ENCODE measurements around the gene TNNT1.

TNNT1 gene

GRCh38 chr19:55145232-55145631 is 3.8 kb downstream of the TNNT1 start:
- H3K4me1 Mint-ChIP-seq = peaks cover 10% of the 10 kb centered on the region
- peaks cover 99% of the 10 kb centered on the region for H3K27me3 Mint-ChIP-seq
- CTCF ChIA-PET = interaction anchor here (2.5 kb wide), 1 partner anchor 15 kb away, joined by 13 read pairs; no protein-coding TSS in a partner anchor
- DNase-seq = no peak
- H3K27ac Mint-ChIP-seq = no peak overlapping the region
- no peak overlapping the region for H3K4me3 Mint-ChIP-seq
- H3K36me3 Mint-ChIP-seq = no peaks in the 10 kb centered on the region
- H3K9me3 Mint-ChIP-seq = no peaks in the 10 kb centered on the region

DNA sequence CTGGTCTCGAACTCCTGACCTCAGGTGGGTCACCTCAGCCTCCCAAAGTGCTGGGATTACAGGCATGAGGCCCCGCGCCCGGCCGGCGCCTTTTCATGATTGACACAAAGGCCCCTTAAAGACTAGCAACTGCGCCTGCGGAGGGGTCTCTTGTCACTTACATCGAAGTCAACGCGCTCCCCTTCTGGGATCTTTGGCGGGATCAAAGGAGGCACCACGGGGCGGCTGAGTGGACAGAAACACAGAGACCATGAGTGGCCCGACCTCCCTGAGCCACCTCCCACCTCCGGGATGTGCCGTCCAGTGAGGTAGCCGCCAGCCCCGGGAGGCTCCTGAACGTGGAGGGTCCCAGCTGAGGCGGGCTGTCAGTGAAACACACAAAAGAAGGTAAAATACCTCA is 7.3 kb downstream of the TNNT1 start:
- Mint-ChIP-seq H3K27me3 (peaks cover 85% of the 10 kb centered on the region), H3K27ac (no peak overlapping the region), H3K4me3 (no peak overlapping the region), H3K36me3 (no peaks in the 10 kb centered on the region), H3K4me1 (peaks cover 10% of the 10 kb centered on the region), H3K9me3 (no peaks in the 10 kb centered on the region)
- CTCF ChIA-PET = interaction anchor here (0.7 to 3.0 kb wide), 17 partner anchors 14 to 491 kb away, joined by 3 to 27 read pairs (median 4); no protein-coding TSS in a partner anchor
- DNase-seq = no peak

GRCh38 chr19:55137915-55138314 is 11.1 kb downstream of the TNNT1 start:
- DNase-seq = no peak
- Mint-ChIP-seq H3K27me3 (peaks cover 81% of the 10 kb centered on the region), H3K27ac (peak overlapping the region; percentile 33), H3K36me3 (no peaks in the 10 kb centered on the region), H3K9me3 (no peaks in the 10 kb centered on the region), H3K4me3 (no peak overlapping the region), H3K4me1 (peaks cover 4% of the 10 kb centered on the region)
- CTCF ChIA-PET = interaction anchor here (1.2 kb wide), 1 partner anchor 48 kb away, joined by 3 read pairs; no protein-coding TSS in a partner anchor

GRCh38 chr19:55136399-55137102 is 12.5 kb downstream of the TNNT1 start:
- Mint-ChIP-seq H3K9me3 (no peaks in the 10 kb centered on the region), H3K27ac (no peak overlapping the region), H3K4me1 (peaks cover 4% of the 10 kb centered on the region), H3K36me3 (no peaks in the 10 kb centered on the region), H3K4me3 (no peak overlapping the region), H3K27me3 (peaks cover 79% of the 10 kb centered on the region)
- CTCF ChIA-PET = interaction anchor here (1.1 to 3.1 kb wide), 3 partner anchors 24 to 255 kb away, joined by 3 to 20 read pairs (median 4); no protein-coding TSS in a partner anchor
- no peak for DNase-seq

DNA sequence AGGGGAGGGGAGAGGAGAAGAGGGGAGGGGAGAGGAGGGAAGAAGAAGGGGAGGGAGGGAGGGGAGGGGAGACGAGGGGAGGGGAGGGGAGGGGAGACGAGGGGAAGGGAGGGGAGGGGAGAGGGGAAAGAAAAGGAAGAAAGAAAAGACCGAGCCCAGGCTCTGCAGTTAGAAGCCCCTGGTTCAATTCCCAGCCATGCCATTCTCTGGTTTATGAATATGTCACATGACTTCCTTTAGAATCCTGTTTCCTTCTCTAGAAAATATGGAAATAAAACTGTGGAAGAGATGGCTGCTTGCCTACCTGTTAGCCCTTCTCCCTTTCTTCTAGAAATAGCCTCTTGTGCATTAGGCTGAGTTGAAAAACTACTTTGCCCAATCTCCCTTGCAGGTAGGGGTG is 14.3 kb downstream of the TNNT1 start:
- H3K9me3 Mint-ChIP-seq = no peaks in the 10 kb centered on the region
- H3K36me3 Mint-ChIP-seq = no peaks in the 10 kb centered on the region
- no peak overlapping the region for H3K27ac Mint-ChIP-seq
- H3K4me1 Mint-ChIP-seq = peaks cover 2% of the 10 kb centered on the region
- DNase-seq = no peak
- no peak overlapping the region for H3K4me3 Mint-ChIP-seq
- CTCF ChIA-PET = interaction anchor here (0.6 to 3.1 kb wide), 4 partner anchors 30 to 1552 kb away, joined by 3 to 20 read pairs (median 4); no protein-coding TSS in a partner anchor
- H3K27me3 Mint-ChIP-seq = peaks cover 75% of the 10 kb centered on the region

GRCh38 chr19:55133639-55134444 is 15.2 kb downstream of the TNNT1 start:
- Mint-ChIP-seq H3K4me3 (no peak overlapping the region), H3K4me1 (peaks cover 2% of the 10 kb centered on the region), H3K27me3 (peaks cover 78% of the 10 kb centered on the region), H3K9me3 (no peaks in the 10 kb centered on the region), H3K36me3 (no peaks in the 10 kb centered on the region), H3K27ac (no peak overlapping the region)
- CTCF ChIA-PET = interaction anchor here (1.2 kb wide), 2 partner anchors 41 to 480 kb away, joined by 3 read pairs; no protein-coding TSS in a partner anchor
- no peak for DNase-seq

DNA sequence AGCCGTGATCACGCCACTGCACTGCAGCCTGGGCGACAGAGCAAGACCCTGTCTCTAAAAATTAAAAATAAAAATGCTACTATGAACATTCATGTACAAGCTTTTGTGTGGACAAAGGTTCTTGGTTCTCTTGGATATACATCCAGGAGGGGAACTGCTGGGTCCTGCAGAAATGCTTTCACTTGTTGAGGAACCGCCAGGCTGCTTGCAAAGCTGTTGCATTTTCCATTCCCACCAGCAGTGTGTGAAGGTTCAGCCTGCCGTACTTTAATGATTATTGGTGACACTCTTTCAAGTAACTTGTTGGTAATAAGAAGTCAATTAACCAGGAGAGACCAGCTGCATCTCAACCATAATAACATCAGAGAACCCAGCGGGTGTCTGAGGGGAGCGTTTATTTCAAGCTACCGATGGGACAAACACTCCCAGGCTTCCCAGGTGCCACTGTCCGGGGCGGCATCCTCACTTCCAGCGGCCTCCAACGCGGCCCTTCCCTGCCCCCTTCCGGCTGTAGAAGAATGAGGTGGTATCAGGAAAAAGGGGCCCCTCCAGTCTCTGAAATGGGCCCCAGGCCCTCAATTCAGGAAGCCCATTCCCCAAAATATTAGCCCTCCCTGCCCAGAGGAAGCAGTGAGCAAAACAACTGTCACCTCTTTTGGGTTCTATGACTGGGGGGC is 16.4 kb downstream of the TNNT1 start:
- peaks cover 76% of the 10 kb centered on the region for H3K27me3 Mint-ChIP-seq
- no peaks in the 10 kb centered on the region for H3K36me3 Mint-ChIP-seq
- H3K27ac Mint-ChIP-seq = no peak overlapping the region
- H3K4me1 Mint-ChIP-seq = peaks cover 2% of the 10 kb centered on the region
- H3K4me3 Mint-ChIP-seq = no peak overlapping the region
- CTCF ChIA-PET = interaction anchor here (0.7 to 1.2 kb wide), 6 partner anchors 42 to 479 kb away, joined by 3 to 10 read pairs (median 3); no protein-coding TSS in a partner anchor
- H3K9me3 Mint-ChIP-seq = no peaks in the 10 kb centered on the region
- DNase-seq = peak; percentile 45

- CTCF ChIA-PET = no interaction called here
- peaks cover 73% of the 10 kb centered on the region for H3K27me3 Mint-ChIP-seq
- H3K4me1 Mint-ChIP-seq = peaks cover 2% of the 10 kb centered on the region
- H3K27ac Mint-ChIP-seq = no peak overlapping the region
- no peak overlapping the region for H3K4me3 Mint-ChIP-seq
- no peak for DNase-seq
- H3K36me3 Mint-ChIP-seq = no peaks in the 10 kb centered on the region
- no peaks in the 10 kb centered on the region for H3K9me3 Mint-ChIP-seq
Measured at GRCh38 chr19:55131421-55131820, 17.6 kb downstream of the TNNT1 start.

DNA sequence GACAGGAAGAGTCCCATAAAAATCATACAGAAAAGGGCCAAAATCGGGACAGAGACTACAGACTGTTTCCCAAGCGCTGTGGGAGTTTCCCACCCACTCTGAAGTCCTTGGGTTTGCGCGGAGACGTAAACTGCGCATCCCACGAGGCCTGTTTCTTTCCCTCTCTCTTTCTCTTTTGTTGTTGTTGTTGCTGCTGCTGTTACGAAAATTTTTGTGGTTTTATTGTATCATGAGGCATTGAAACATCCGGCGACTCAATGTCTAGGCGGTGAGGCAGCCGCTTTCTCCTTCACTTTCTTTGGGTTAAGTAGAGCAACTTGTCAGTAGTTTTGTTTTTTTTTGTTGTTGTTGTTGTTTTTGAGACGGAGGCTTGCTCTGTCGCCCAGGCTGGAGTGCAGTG is 30.0 kb downstream of the TNNT1 start:
- Mint-ChIP-seq H3K27ac (peak overlapping the region; percentile 91), H3K9me3 (no peaks in the 10 kb centered on the region), H3K27me3 (peaks cover 24% of the 10 kb centered on the region), H3K4me1 (peaks cover 52% of the 10 kb centered on the region), H3K4me3 (peak overlapping the region; percentile 84), H3K36me3 (peaks cover 14% of the 10 kb centered on the region)
- DNase-seq = peak; percentile 38
- CTCF ChIA-PET = no interaction called here

DNA sequence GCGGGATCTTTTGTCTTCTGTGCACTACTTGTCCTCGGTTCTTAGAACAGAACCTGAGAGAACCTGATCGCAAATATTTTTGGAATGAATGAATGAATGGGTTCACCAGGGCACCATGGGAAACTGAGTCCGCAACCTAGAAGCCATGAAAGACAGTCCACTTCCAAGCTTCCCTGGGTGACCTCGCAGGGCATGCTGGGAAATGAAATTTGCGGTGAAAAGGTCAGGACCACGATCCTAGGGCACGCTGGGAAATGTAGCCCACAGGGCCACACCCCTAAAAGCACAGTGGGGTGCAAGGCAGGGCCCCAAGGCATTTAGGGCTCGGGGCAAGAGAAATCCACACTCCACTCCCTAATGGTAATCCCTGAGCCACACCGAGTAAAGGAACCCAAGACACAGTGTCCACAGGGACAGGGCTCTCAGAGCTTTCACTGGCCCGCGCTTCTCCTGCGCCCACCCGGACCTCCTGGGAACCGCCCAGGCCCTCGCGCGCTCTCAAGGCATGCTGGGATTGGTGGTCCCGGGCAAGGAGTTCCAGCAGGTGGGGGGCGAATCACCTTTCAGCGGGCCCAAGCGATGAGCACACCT is 30.5 kb downstream of the TNNT1 start:
- CTCF ChIA-PET = interaction anchor here (1.1 to 1.3 kb wide), 2 partner anchors 22 to 1191 kb away, joined by 3 to 4 read pairs; no protein-coding TSS in a partner anchor
- H3K4me1 Mint-ChIP-seq = peaks cover 52% of the 10 kb centered on the region
- no peaks in the 10 kb centered on the region for H3K9me3 Mint-ChIP-seq
- peaks cover 14% of the 10 kb centered on the region for H3K36me3 Mint-ChIP-seq
- H3K27me3 Mint-ChIP-seq = peaks cover 19% of the 10 kb centered on the region
- DNase-seq = peak; percentile 41
- H3K4me3 Mint-ChIP-seq = peak overlapping the region; percentile 84
- peak overlapping the region; percentile 91 for H3K27ac Mint-ChIP-seq

DNA sequence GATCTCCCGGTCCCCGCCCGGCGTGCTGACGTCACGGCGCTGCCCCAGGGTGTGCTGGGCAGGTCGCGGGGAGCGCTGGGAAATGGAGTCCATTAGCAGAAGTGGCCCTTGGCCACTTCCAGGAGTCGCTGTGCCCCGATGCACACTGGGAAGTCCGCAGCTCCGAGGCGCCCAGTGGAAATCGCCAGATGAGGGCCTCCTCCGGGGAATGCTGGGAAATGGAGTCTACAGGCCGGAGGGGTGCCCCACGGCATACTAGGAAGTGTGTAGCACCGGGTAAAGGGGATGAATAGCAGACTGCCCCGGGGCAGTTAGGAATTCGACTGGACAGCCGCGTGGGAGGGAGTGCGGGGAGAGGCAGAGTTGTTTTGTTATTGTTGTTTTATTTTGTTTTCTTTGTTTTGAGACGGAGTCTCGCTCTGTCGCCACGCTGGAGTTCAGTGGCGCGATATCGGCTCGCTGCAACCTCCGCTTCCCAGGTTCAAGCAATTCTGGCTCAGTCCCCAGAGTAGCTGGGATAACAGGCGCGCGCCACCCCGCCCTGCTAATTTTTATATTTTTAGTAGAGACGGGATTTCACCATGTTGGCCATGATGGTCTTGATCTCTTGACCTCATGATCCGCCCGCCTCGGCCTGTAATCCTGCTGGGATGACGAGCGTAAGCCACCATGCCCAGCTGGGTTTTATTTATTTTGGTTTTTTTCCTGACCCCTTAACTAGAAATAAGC is 31.2 kb downstream of the TNNT1 start:
- DNase-seq = peak; percentile 99
- Mint-ChIP-seq H3K4me1 (peaks cover 55% of the 10 kb centered on the region), H3K4me3 (peak overlapping the region; percentile 84), H3K36me3 (peaks cover 14% of the 10 kb centered on the region), H3K27me3 (peaks cover 13% of the 10 kb centered on the region), H3K27ac (peak overlapping the region; percentile 91), H3K9me3 (no peaks in the 10 kb centered on the region)
- CTCF ChIA-PET = interaction anchor here (1.1 to 2.0 kb wide), 3 partner anchors 23 to 1192 kb away, joined by 3 to 7 read pairs (median 4); no protein-coding TSS in a partner anchor

GRCh38 chr19:55116859-55117662 is 31.9 kb downstream of the TNNT1 start, which contains the start of gene PPP1R12C:
Gene PPP1R12C (minus strand): TSS chr19:55117637. CDS start chr19:55117543, 94 bp downstream.
- Mint-ChIP-seq H3K4me1 (peaks cover 55% of the 10 kb centered on the region), H3K9me3 (no peaks in the 10 kb centered on the region), H3K27me3 (peaks cover 10% of the 10 kb centered on the region), H3K36me3 (peaks cover 14% of the 10 kb centered on the region), H3K4me3 (peak within 1 kb of the TSS; percentile 95), H3K27ac (peak within 1 kb of the TSS; percentile 96)
- DNase-seq = peak; percentile 45
- CTCF ChIA-PET = interaction anchor here (0.9 to 2.0 kb wide), 3 partner anchors 24 to 236 kb away, joined by 3 to 7 read pairs (median 4); no protein-coding TSS in a partner anchor

Data from activated naive CD4-positive, alpha-beta T cell treated with anti-CD3 and anti-CD28 coated beads, Interleukin-2, amount 10 ng/mL, durations not matched to agents 7 days and 5 days (primary cell).